Astrocyte (in vitro differentiated cells and primary cell): ENCODE data around the gene SPAG5.

ENCODE experiments used
- CTCF ChIP-seq: IDR thresholded peaks from 2 replicates; pipeline ENCODE4 v1.5.1; 2011; ENCODE audit warnings: low read depth, mild to moderate bottlenecking, inconsistent platforms, low read length, moderate library complexity; ENCODE audit not compliant: insufficient read depth
- EZH2 ChIP-seq: IDR thresholded peaks from 2 replicates; pipeline ENCODE4 v1.6.1; 2012; ENCODE audit warnings: mild to moderate bottlenecking, low read length, inconsistent platforms; ENCODE audit not compliant: insufficient read depth

DNA sequence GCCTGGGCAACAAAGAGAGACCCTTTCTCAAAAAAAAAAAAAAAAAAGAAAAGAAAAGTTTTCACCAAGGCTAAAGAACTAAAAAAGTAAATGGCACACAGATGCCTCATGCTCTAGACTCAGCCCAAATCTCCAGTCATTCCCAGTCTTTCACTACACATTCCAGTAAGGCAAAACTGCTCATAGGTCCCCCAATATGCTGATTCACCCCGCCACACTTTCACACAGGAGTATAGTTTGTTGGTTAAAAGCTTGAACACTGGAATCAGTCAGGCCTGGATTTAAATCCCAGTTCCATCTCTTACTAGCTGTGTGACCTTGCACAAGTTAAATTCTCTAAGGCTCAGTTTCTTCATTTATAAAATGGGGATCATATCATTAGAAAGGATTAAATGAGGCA is 29.4 kb downstream of the SPAG5 start:
- TF ChIP-seq CTCF (no peak), EZH2 (no peak)
